Measurements from ENCODE around the gene RFX2. TPM values are rescaled to one million over a fixed set of nuclear protein-coding genes. Genes with fewer than 3 reads are reported as not detected.
A peak's percentile ranks its signal among the peaks of the same experiment; 100 is the strongest.

The RFX2 gene
- total and polyA plus RNA-seq, 9 of the 15 experiments (the other 6 are each of a cell fraction or from before 2014, with no cell fraction given): 3.6 to 18.7 (median 8.7) TPM

- TF ChIP-seq PRDM10 (IDR thresholded peaks at IDR 0.05; ENCODE audit: partially characterized antibody) (no peak), ZNF507 (tag; conservative IDR thresholded peaks at IDR 0.05) (no peak), ZKSCAN8 (CRISPR knock-in tag; IDR thresholded peaks at IDR 0.05) (no peak), ZBTB34 (CRISPR knock-in tag; IDR thresholded peaks at IDR 0.05) (no peak), SIN3A (IDR thresholded peaks at IDR 0.05; ENCODE audit: borderline replicate concordance in 2 of 2, control insufficient read depth in 1 of 2, low read depth in 2 of 2, low read length in 2 of 2) (no peak), NFE2L1 (tag; IDR thresholded peaks at IDR 0.05; ENCODE audit: borderline replicate concordance, low read depth) (no peak), TEAD1 (CRISPR knock-in tag; IDR thresholded peaks at IDR 0.05) (0 out of 4 replicates have a peak, but pooled peaks of 1 of the 2 experiments have one; percentile 49), BHLHE40 (IDR thresholded peaks at IDR 0.05; ENCODE audit: low read length) (0 out of 2 replicates have a peak, but pooled peaks have one; percentile 9), SPI1 (IDR thresholded peaks at IDR 0.05; ENCODE audit: borderline replicate concordance, low read depth, low read length) (no peak), ARHGAP35 (IDR thresholded peaks at IDR 0.05; ENCODE audit: partially characterized antibody) (no peak), PKNOX1 (IDR thresholded peaks at IDR 0.05) (0 out of 2 replicates have a peak, but pooled peaks have one; percentile 18), UBTF (IDR thresholded peaks at IDR 0.05; ENCODE audit: borderline replicate concordance in 1 of 2, low read depth in 2 of 2, low read length in 2 of 2) (no peak), TCFL5 (CRISPR knock-in tag; conservative IDR thresholded peaks at IDR 0.05) (no peak), POLR2AphosphoS2 (IDR thresholded peaks at IDR 0.05; ENCODE audit: low read length) (no peak), STAT5A (IDR thresholded peaks at IDR 0.05; ENCODE audit: borderline replicate concordance, low read length) (no peak), ZSCAN32 (CRISPR knock-in tag; IDR thresholded peaks at IDR 0.05) (no peak), ZBTB1 (CRISPR knock-in tag; IDR thresholded peaks at IDR 0.05; ENCODE audit: borderline replicate concordance, low read depth) (no peak), KDM2B (CRISPR knock-in tag; IDR thresholded peaks at IDR 0.05) (no peak), U2AF2 (optimal IDR thresholded peaks at IDR 0.05; ENCODE audit: low read depth, low read length) (no peak)
These were observed 16.2 kb upstream of the RFX2 start (continued) for GRCh38 chr19:6126335-6126974.
